Measurements from ENCODE around the gene MTUS2.

MTUS2 gene

GRCh38 chr13:29024783-29025182 is 204.6 kb downstream of the MTUS2 start:
- no peak for DNase-seq (ENCODE audit: low read depth, low spot score)

- no peak for DNase-seq (ENCODE audit: low read depth, low spot score)
Observed at GRCh38 chr13:29028868-29029267, 208.7 kb downstream of the MTUS2 start.

GRCh38 chr13:29038700-29039099 is 218.6 kb downstream of the MTUS2 start:
- no peak for DNase-seq (ENCODE audit: low read depth, low spot score)

GRCh38 chr13:29039212-29039611 is 219.1 kb downstream of the MTUS2 start:
- DNase-seq (ENCODE audit: low read depth, low spot score): no peak

- no peak for DNase-seq (ENCODE audit: low read depth, low spot score)
Observed at GRCh38 chr13:29046588-29046987, 226.4 kb downstream of the MTUS2 start.

- no peak for DNase-seq (ENCODE audit: low read depth, low spot score)
Observed at GRCh38 chr13:29049524-29049923, 229.4 kb downstream of the MTUS2 start.

GRCh38 chr13:29050719-29051118 is 230.6 kb downstream of the MTUS2 start:
- DNase-seq (ENCODE audit: low read depth, low spot score): no peak

- DNase-seq (ENCODE audit: low read depth, low spot score): no peak
Observed at GRCh38 chr13:29059800-29060199, 239.7 kb downstream of the MTUS2 start.

- DNase-seq (ENCODE audit: low read depth, low spot score): no peak
Observed at GRCh38 chr13:29065142-29065541, 245.0 kb downstream of the MTUS2 start.

GRCh38 chr13:29067306-29067945 is 247.3 kb downstream of the MTUS2 start:
- no peak for DNase-seq (ENCODE audit: low read depth, low spot score)

- DNase-seq (ENCODE audit: low read depth, low spot score): no peak
Observed at GRCh38 chr13:29073755-29074154, 253.6 kb downstream of the MTUS2 start.

GRCh38 chr13:29077051-29077813 is 257.1 kb downstream of the MTUS2 start:
- no peak for DNase-seq (ENCODE audit: low read depth, low spot score)

- DNase-seq (ENCODE audit: low read depth, low spot score): no peak
Observed at GRCh38 chr13:29081036-29081435, 260.9 kb downstream of the MTUS2 start.

- DNase-seq (ENCODE audit: low read depth, low spot score): no peak
Observed at GRCh38 chr13:29081697-29082440, 261.7 kb downstream of the MTUS2 start.

GRCh38 chr13:29099781-29100406 is 279.8 kb downstream of the MTUS2 start:
- no peak for DNase-seq (ENCODE audit: low read depth, low spot score)

- no peak for DNase-seq (ENCODE audit: low read depth, low spot score)
Observed at GRCh38 chr13:29100758-29101157, 280.6 kb downstream of the MTUS2 start.

GRCh38 chr13:29101409-29101808 is 281.3 kb downstream of the MTUS2 start:
- DNase-seq (ENCODE audit: low read depth, low spot score): no peak

GRCh38 chr13:29101905-29102304 is 281.8 kb downstream of the MTUS2 start:
- no peak for DNase-seq (ENCODE audit: low read depth, low spot score)

- no peak for DNase-seq (ENCODE audit: low read depth, low spot score)
Observed at GRCh38 chr13:29103065-29103800, 283.1 kb downstream of the MTUS2 start.

- no peak for DNase-seq (ENCODE audit: low read depth, low spot score)
Observed at GRCh38 chr13:29104461-29104860, 284.3 kb downstream of the MTUS2 start.

GRCh38 chr13:29105779-29106178 is 285.6 kb downstream of the MTUS2 start:
- DNase-seq (ENCODE audit: low read depth, low spot score): no peak

Data from brain pericyte (primary cell).